Measurements from ENCODE around the gene PTPRT. TPM values are rescaled to one million over a fixed set of nuclear protein-coding genes. Genes with fewer than 3 reads are reported as not detected.

PTPRT gene
- total RNA-seq, 4 donors from 2014 or later: 0.72 to 2.5 (median 1.4) TPM

DNA sequence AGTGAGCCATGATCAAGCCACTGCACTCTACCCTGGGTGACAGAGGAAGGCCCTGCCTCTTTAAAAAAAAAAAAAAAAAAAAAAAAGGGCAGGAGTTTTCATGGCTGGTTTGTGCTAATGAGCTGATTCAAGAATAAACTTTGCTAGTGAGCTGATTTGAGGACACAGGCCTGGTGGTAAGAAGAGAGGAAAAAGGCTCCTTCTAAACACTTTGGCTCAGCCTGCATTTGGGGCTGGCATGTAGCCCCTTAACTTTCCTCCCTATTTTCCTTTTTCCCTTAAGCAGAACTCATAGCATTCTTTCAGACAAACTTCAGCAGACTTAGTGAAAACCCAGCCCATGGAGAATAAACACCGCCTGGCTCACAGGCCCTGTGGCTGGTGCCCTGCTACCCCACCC, 432.7 kb downstream of the PTPRT start:
- 50% methylated on average over 1 of the region's 1 CpG for WGBS
- Histone ChIP-seq H3K36me3 (no peaks in the 10 kb centered on the region), H3K4me3 (no peak overlapping the region), H3K27me3 (no peaks in the 10 kb centered on the region), H3K27ac (no peak overlapping the region), H3K4me1 (peaks cover 16% of the 10 kb centered on the region), H3K9me3 (no peaks in the 10 kb centered on the region)
- no peak for DNase-seq (ENCODE audit: low spot score in 2 of 2)
- TF ChIP-seq CTCF (IDR thresholded peaks at IDR 0.05) (no peak), EP300 (IDR thresholded peaks at IDR 0.05) (no peak), POLR2A (IDR thresholded peaks at IDR 0.05) (no peak), POLR2AphosphoS5 (IDR thresholded peaks at IDR 0.05) (no peak)

GRCh38 chr20:42754706-42755105, 435.0 kb downstream of the PTPRT start:
- Histone ChIP-seq H3K4me3 (no peak overlapping the region), H3K36me3 (no peaks in the 10 kb centered on the region), H3K27ac (peak overlapping the region; percentile 44), H3K4me1 (peaks cover 16% of the 10 kb centered on the region), H3K27me3 (no peaks in the 10 kb centered on the region), H3K9me3 (no peaks in the 10 kb centered on the region)
- DNase-seq (ENCODE audit: low spot score in 2 of 2): peak in 1 of 2 donors; percentile 72
- 28% methylated on average over 2 of the region's 2 CpGs for WGBS
- TF ChIP-seq POLR2A (IDR thresholded peaks at IDR 0.05): no peak
- no peak for TF ChIP-seq EP300 (IDR thresholded peaks at IDR 0.05)
- no peak for TF ChIP-seq POLR2AphosphoS5 (IDR thresholded peaks at IDR 0.05)
- TF ChIP-seq CTCF (IDR thresholded peaks at IDR 0.05): no peak

GRCh38 chr20:42752620-42753019, 437.1 kb downstream of the PTPRT start:
- H3K4me3 ChIP-seq: no peak overlapping the region
- no peaks in the 10 kb centered on the region for H3K27me3 ChIP-seq
- TF ChIP-seq POLR2AphosphoS5 (IDR thresholded peaks at IDR 0.05) (no peak), POLR2A (IDR thresholded peaks at IDR 0.05) (no peak), EP300 (IDR thresholded peaks at IDR 0.05) (no peak), CTCF (IDR thresholded peaks at IDR 0.05) (no peak)
- no peak overlapping the region for H3K27ac ChIP-seq
- DNase-seq (ENCODE audit: low spot score in 2 of 2): no peak
- WGBS: 89% methylated on average over 3 of the region's 3 CpGs
- H3K4me1 ChIP-seq: peaks cover 16% of the 10 kb centered on the region
- no peaks in the 10 kb centered on the region for H3K36me3 ChIP-seq
- H3K9me3 ChIP-seq: no peaks in the 10 kb centered on the region

- Histone ChIP-seq H3K4me3 (no peak overlapping the region), H3K27me3 (no peaks in the 10 kb centered on the region), H3K27ac (no peak overlapping the region), H3K9me3 (no peaks in the 10 kb centered on the region), H3K36me3 (no peaks in the 10 kb centered on the region), H3K4me1 (peaks cover 6% of the 10 kb centered on the region)
- DNase-seq (ENCODE audit: low spot score in 2 of 2): no peak
- 48% methylated on average over 5 of the region's 5 CpGs for WGBS
- TF ChIP-seq EP300 (IDR thresholded peaks at IDR 0.05): no peak
- no peak for TF ChIP-seq POLR2A (IDR thresholded peaks at IDR 0.05)
- TF ChIP-seq POLR2AphosphoS5 (IDR thresholded peaks at IDR 0.05): no peak
- TF ChIP-seq CTCF (IDR thresholded peaks at IDR 0.05): no peak
Observed at GRCh38 chr20:42749556-42749955, 440.1 kb downstream of the PTPRT start.

DNA sequence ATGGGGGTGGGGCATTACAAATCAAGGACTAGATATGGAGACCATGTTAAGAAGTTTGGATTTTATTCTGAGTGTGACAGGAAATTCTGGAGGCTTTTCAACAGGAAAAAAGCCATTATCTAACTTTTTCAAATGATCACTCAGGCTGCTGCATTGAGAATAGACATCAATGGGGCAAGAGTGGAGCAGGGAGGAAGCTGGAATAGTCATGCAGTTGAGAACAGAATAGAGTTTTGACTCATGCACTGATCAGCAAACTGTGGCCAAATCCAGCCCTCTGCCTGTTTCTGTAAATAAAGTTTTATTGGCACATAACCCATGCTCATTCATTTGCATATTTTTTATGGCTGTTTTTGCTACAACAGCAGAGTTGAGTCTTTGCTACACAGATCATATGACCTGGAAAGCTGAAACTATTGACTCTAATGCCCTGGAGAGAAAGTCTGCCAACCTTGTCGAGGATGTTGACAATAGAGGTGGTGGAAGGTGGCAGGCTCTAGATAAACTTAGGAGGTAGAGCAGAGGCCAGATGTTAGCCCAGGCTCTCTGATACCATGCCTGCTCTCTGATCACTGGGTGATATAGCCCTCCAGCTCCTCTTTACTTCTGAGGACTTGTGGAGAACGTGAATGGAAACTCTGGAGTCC, 441.8 kb downstream of the PTPRT start:
- H3K27me3 ChIP-seq: no peaks in the 10 kb centered on the region
- no peaks in the 10 kb centered on the region for H3K9me3 ChIP-seq
- DNase-seq (ENCODE audit: low spot score in 2 of 2): no peak
- H3K36me3 ChIP-seq: no peaks in the 10 kb centered on the region
- no peak overlapping the region for H3K4me3 ChIP-seq
- H3K27ac ChIP-seq: no peak overlapping the region
- TF ChIP-seq EP300 (IDR thresholded peaks at IDR 0.05) (no peak), CTCF (IDR thresholded peaks at IDR 0.05) (no peak), POLR2A (IDR thresholded peaks at IDR 0.05) (no peak), POLR2AphosphoS5 (IDR thresholded peaks at IDR 0.05) (no peak)
- 70% methylated on average over 2 of the region's 2 CpGs for WGBS
- H3K4me1 ChIP-seq: no peaks in the 10 kb centered on the region

Measured in suprapubic skin (tissue), 4 donors.